Measurements from ENCODE around the gene NEMP1.

Gene NEMP1

GRCh38 chr12:57051011-57051410 lies 27.6 kb downstream of the NEMP1 start:
- no peak for DNase-seq

- DNase-seq = no peak
Measured at GRCh38 chr12:57049890-57050289, 28.7 kb downstream of the NEMP1 start, which contains the start of gene MYO1A. Gene MYO1A, minus strand, starts transcription at chr12:57050129. Its CDS starts 1,806 bp downstream, at chr12:57048323.

GRCh38 chr12:57049119-57049446 lies 29.5 kb downstream of the NEMP1 start:
- no peak for DNase-seq

GRCh38 chr12:57048423-57049118 lies 30.0 kb downstream of the NEMP1 start:
- no peak for DNase-seq

- DNase-seq = no peak
Measured at GRCh38 chr12:57047981-57048380, 30.6 kb downstream of the NEMP1 start.

GRCh38 chr12:57046947-57047890 lies 31.4 kb downstream of the NEMP1 start:
- DNase-seq = peak; percentile 78

GRCh38 chr12:57046086-57046791 lies 32.4 kb downstream of the NEMP1 start:
- no peak for DNase-seq

GRCh38 chr12:57044889-57045288 lies 33.7 kb downstream of the NEMP1 start:
- DNase-seq = no peak

- DNase-seq = no peak
Measured at GRCh38 chr12:57044468-57044867, 34.1 kb downstream of the NEMP1 start.

- no peak for DNase-seq
Measured at GRCh38 chr12:57042695-57043094, 35.9 kb downstream of the NEMP1 start.

GRCh38 chr12:57040750-57041149 lies 37.8 kb downstream of the NEMP1 start:
- DNase-seq = no peak

GRCh38 chr12:57040211-57040610 lies 38.4 kb downstream of the NEMP1 start:
- no peak for DNase-seq

GRCh38 chr12:57039016-57039798 lies 39.4 kb downstream of the NEMP1 start:
- no peak for DNase-seq

- no peak for DNase-seq
Measured at GRCh38 chr12:57037264-57037663, 41.3 kb downstream of the NEMP1 start.

GRCh38 chr12:57033431-57033830 lies 45.2 kb downstream of the NEMP1 start:
- DNase-seq = no peak

- no peak for DNase-seq
Measured at GRCh38 chr12:57031789-57032188, 46.8 kb downstream of the NEMP1 start.

GRCh38 chr12:57031138-57031725 lies 47.4 kb downstream of the NEMP1 start:
- DNase-seq = no peak

GRCh38 chr12:57029457-57029856 lies 49.1 kb downstream of the NEMP1 start:
- DNase-seq = no peak

GRCh38 chr12:57027805-57028153 lies 50.8 kb downstream of the NEMP1 start:
- DNase-seq = peak; percentile 12

- DNase-seq = no peak
Measured at GRCh38 chr12:57027011-57027804, 51.4 kb downstream of the NEMP1 start.

- DNase-seq = no peak
Measured at GRCh38 chr12:57025196-57025595, 53.4 kb downstream of the NEMP1 start.

Measured in activated CD4-positive, alpha-beta T cell treated with anti-CD3 and anti-CD28 coated beads, Interleukin-2, Interleukin-6, amounts not matched to agents 100 ng/mL and 50 ng/mL, durations not matched to agents 16 hours and 8 hours (primary cell).